ENCODE measurements around the gene RNF224.

RNF224 gene

DNA sequence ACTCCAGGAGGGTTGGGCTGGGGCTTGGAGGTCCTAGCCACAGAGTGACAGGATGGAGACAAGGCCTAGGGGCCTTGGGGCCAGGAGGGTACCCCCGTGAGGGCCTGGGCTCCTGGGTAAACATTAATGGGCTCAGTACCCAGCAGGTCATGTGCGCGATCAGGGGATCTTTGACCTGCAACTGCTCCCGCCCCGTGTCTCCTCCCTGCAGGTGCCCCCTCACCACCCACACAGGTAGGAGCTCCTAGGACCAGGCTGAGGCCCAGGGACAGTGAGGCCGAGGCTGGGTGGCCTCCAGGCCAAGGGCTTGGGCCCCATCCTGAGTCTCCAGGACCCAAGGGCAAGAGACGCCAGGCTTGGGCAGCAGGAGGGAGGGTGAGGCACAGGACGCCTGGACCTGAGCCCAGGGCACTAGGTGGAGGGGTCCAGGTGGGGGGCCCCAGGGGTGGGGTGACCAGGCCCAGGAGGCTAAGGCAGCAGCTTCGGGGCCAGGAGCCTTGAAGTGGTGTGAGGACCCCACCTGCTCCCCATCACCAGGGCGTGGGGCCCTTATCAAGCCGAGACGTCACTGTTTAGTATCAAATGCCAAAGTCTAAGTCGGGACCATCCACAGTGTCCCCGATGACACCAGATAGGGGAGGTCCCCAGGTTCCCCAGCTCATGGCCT, 3.5 kb downstream of the RNF224 start, which contains the start of gene SLC34A3:
Gene SLC34A3, plus strand, starts transcription at position 197 of the 667 bp plus-strand sequence. CDS start 802 bp downstream, outside the sequence.
- TF ChIP-seq, protein P1, sequence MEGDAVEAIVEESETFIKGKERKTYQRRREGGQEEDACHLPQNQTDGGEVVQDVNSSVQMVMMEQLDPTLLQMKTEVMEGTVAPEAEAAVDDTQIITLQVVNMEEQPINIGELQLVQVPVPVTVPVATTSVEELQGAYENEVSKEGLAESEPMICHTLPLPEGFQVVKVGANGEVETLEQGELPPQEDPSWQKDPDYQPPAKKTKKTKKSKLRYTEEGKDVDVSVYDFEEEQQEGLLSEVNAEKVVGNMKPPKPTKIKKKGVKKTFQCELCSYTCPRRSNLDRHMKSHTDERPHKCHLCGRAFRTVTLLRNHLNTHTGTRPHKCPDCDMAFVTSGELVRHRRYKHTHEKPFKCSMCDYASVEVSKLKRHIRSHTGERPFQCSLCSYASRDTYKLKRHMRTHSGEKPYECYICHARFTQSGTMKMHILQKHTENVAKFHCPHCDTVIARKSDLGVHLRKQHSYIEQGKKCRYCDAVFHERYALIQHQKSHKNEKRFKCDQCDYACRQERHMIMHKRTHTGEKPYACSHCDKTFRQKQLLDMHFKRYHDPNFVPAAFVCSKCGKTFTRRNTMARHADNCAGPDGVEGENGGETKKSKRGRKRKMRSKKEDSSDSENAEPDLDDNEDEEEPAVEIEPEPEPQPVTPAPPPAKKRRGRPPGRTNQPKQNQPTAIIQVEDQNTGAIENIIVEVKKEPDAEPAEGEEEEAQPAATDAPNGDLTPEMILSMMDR (IDR thresholded peaks at IDR 0.05; ENCODE audit: extremely low read depth, insufficient read depth, missing control alignments), result no peak
- no peak for DNase-seq (ENCODE audit: low spot score)
- in situ Hi-C loops (cut with MboI; ENCODE audit: low pct_unique_long_range_greater_than_20kb, low sequenced_read_pairs, unreplicated experiment), result no loop called here

DNA sequence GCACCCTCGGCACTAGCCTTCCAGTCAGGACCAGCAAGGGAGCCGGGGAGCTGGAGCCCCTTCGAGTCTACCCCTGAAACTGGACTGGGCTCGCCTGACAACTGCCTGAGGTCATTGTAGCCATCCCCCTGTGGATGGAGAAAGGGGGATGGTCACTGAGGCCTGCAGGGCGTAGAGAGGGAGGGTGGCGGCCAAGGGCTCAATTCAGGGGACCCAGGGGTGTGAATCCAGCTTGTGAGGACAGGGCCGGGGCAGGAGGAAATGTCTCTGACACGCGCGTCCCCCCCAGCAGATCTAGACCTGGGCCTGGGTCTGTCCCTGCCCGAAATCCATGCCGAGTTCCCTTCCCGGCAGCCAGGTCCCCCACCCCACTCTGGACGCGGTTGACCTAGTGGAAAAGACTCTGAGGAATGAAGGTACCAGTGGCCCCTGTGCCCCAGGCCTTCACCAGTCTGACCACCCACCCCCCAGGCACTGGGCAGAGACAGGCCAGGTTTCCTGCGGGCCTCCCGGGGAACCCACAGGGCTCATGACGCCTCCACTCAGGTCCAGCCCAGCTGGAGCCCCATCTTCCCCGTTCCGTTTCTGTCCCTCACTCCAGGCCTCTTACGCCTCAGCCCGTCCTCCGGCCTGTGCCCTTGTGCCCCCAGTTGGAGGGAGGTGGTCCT, 4.2 kb downstream of the RNF224 start:
- in situ Hi-C loops (cut with MboI; ENCODE audit: low pct_unique_long_range_greater_than_20kb, low sequenced_read_pairs, unreplicated experiment), result no loop called here
- TF ChIP-seq, protein P1 (IDR thresholded peaks at IDR 0.05; ENCODE audit: extremely low read depth, insufficient read depth, missing control alignments), result no peak

DNA sequence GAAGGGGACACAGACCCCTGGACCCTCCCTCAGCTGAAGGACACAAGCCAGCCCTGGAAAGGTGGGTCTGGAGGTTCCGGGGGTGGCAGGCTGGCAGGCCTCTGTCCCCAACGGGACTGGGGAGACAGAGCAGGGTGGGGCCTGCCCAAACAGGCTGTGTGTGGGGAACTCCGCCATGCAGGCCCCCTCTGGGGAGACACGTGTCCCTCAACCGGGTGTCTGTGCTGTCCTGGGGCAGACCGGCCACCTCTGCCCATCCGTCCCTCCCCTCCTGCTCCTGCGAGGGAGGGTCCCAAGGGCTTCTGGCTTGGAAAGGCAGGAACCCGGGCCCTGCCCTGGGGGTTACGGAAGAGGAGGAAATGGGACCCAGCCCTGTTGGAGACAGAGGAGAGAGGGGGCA, 4.8 kb downstream of the RNF224 start:
- TF ChIP-seq, protein P1 (IDR thresholded peaks at IDR 0.05; ENCODE audit: extremely low read depth, insufficient read depth, missing control alignments), result no peak
- in situ Hi-C loops (cut with MboI; ENCODE audit: low pct_unique_long_range_greater_than_20kb, low sequenced_read_pairs, unreplicated experiment), result no loop called here
- DNase-seq (ENCODE audit: low spot score), result no peak

More for the DNA sequence above, 4.2 kb downstream of the RNF224 start:
- no peak for DNase-seq (ENCODE audit: low spot score)

DNA sequence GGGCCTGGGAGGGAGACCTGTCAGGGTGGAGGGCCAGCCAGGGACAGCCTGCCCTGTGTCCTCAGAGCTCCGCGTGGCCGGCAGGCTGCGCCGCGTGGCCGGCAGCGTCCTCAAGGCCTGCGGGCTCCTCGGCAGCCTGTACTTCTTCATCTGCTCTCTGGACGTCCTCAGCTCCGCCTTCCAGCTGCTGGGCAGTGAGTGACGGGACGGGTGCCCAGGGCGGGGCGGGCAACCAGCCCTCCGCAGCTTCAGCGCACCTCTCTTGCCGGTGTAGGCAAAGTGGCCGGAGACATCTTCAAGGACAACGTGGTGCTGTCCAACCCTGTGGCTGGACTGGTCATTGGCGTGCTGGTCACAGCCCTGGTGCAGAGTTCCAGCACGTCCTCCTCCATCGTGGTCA, 5.2 kb downstream of the RNF224 start:
- in situ Hi-C loops (cut with MboI; ENCODE audit: low pct_unique_long_range_greater_than_20kb, low sequenced_read_pairs, unreplicated experiment), result no loop called here
- TF ChIP-seq, protein P1 (IDR thresholded peaks at IDR 0.05; ENCODE audit: extremely low read depth, insufficient read depth, missing control alignments), result no peak
- no peak for DNase-seq (ENCODE audit: low spot score)

DNA sequence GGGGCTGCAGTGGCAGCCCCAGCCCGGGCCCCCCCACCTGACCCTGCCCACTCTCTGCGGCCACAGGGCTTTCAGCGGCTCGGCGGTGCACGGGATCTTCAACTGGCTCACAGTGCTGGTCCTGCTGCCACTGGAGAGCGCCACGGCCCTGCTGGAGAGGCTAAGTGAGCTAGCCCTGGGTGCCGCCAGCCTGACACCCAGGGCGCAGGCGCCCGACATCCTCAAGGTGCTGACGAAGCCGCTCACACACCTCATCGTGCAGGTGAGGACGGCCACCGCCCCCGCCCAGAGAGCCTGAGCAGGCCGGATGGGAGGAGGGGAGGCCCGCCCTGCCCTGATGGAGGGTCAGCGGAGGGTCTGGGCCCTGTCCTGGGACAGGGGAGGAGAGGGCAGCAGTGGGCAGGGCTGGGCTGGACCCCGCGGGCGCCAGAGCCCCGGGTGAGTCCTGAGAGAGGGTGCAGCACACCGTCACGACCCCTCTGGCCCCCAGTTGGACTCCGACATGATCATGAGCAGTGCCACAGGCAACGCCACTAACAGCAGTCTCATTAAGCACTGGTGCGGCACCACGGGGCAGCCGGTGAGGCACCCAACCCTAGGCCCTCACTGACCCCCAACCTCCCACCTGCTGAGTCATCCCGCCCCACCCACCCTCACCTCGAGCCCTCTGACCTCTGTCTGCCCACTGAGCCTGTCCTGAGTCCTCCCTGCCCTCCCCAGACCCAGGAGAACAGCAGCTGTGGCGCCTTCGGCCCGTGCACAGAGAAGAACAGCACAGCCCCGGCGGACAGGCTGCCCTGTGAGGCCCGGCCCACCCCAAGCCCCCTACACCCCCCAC, 6.1 kb downstream of the RNF224 start:
- no peak for DNase-seq (ENCODE audit: low spot score)
- in situ Hi-C loops (cut with MboI; ENCODE audit: low pct_unique_long_range_greater_than_20kb, low sequenced_read_pairs, unreplicated experiment), result no loop called here

More for the DNA sequence above, 6.1 kb downstream of the RNF224 start:
- TF ChIP-seq, protein P1 (IDR thresholded peaks at IDR 0.05; ENCODE audit: extremely low read depth, insufficient read depth, missing control alignments), result no peak

Data from GM13977 (cell line).